AG04449 (cell line): ENCODE results near the gene CRYBB1.

Source experiments
- CTCF ChIA-PET: fragments of 350-600 bp; formaldehyde crosslinking; extraction: SDS; loops from one replicate; lab custom pipeline; 2021; ENCODE audit warnings: antibody characterized with exemption; lab: Yijun Ruan, JAX
- POLR2A ChIA-PET: fragments of 400-600, 350-600 bp; formaldehyde crosslinking; extraction: SDS; loops from one replicate; lab custom pipeline; 2020; ENCODE audit warnings: antibody characterized with exemption, inconsistent platforms; lab: Yijun Ruan, JAX
- DNase-seq: peaks from one replicate; pipeline ENCODE4 v3.0.0-alpha.2; 2010; ENCODE audit warnings: low read depth, low spot score
- H3K4me3 ChIP-seq: 2 replicates; pipeline ENCODE4 v1.5.1; 2011; ENCODE audit warnings: low read depth, mild to moderate bottlenecking, control low read depth, low read length
- TF ChIP-seq, protein P1 (sequence below): IDR thresholded peaks from one replicate; pipeline ENCODE4 v1.5.1; 2011; ENCODE audit warnings: mild to moderate bottlenecking, moderate library complexity, low read length, control low read depth, inconsistent platforms; ENCODE audit not compliant: insufficient read depth; ENCODE audit errors: missing control alignments

The CRYBB1 gene

DNA sequence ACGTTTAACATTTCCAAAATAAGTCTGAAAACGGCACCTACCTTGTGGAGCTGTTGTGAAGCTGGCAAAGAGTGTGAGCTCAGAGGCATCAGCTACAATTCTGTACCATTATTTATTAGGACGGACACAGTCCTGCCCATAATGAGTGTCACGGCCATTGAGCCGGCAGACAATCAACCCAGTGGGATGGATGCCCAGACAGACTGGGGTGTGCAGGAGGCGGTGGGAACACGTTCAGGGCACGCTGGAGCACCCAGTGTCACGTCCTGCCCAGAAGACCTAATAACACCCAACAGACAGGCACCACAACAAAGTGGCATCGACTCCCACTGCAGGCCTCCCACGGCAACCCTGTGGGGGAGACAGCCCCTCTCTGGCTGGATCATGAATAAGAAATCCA, 62.3 kb downstream of the CRYBB1 start:
- TF ChIP-seq, protein P1, sequence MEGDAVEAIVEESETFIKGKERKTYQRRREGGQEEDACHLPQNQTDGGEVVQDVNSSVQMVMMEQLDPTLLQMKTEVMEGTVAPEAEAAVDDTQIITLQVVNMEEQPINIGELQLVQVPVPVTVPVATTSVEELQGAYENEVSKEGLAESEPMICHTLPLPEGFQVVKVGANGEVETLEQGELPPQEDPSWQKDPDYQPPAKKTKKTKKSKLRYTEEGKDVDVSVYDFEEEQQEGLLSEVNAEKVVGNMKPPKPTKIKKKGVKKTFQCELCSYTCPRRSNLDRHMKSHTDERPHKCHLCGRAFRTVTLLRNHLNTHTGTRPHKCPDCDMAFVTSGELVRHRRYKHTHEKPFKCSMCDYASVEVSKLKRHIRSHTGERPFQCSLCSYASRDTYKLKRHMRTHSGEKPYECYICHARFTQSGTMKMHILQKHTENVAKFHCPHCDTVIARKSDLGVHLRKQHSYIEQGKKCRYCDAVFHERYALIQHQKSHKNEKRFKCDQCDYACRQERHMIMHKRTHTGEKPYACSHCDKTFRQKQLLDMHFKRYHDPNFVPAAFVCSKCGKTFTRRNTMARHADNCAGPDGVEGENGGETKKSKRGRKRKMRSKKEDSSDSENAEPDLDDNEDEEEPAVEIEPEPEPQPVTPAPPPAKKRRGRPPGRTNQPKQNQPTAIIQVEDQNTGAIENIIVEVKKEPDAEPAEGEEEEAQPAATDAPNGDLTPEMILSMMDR, result no peak
- ChIA-PET CTCF (interaction anchor here (1.0 to 1.1 kb wide), 2 partner anchors 10 to 37 kb away, joined by 3 read pairs; no protein-coding TSS in a partner anchor), POLR2A (no interaction called here)
- DNase-seq, result no peak
- no peak overlapping the region for H3K4me3 ChIP-seq

DNA sequence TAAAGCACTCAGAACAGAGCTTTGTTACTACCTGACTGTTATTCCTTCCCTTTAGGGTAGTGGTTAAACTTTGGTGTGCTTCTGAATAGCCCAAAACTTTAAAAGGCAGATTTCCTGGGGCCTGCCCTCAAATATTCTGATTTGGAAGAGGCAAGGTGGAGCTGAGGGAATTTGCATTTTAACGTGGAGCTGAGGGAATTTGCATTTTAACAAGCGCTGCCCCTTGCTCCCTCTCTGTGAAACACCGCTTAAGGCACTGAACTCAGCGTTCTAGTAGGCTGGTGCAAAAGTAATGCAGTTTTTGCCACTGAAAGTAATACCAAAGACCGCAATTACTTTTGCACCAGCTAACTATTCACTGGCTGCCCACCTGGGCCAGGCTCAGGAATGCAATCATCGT, 62.9 kb downstream of the CRYBB1 start:
- no peak for DNase-seq
- ChIA-PET CTCF (interaction anchor here (0.7 to 1.5 kb wide), 4 partner anchors 8 to 37 kb away, joined by 3 read pairs; no protein-coding TSS in a partner anchor), POLR2A (no interaction called here)
- no peak overlapping the region for H3K4me3 ChIP-seq
- TF ChIP-seq, protein P1, result no peak

DNA sequence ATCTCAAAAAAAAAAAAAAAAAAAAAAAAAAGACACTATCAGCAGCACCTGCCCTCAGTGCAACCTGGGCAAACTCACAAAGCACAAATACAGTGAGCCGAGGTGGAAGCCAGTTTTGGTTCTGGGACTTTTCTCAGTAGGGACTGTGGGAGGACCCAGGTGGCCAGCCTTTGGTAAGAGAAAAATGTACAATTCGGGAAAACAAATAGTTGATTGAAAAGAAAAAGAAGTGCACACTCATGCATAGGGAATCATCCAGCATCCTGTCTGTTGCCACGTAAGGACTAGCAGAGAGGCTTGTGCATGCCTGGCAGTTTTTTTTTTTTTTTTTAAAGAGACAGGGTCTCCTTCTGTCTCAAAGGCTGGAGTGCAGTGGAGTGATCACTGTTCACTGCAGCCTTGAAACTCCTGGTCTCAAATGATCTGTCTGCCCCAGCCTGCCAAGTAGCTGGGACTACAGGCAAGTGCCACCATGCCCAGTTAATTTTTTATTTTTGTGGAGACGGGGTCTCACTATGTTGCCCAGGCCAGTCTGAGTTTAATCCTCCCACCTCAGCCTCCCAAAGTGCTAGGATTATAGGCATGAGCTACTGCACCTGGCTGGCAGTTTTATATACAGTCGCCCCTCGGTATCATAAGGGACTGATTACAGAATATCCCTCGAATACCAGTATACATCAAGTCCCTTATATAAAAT, 64.6 kb downstream of the CRYBB1 start:
- ChIA-PET POLR2A (no interaction called here), CTCF (interaction anchor here (0.7 to 0.8 kb wide), 2 partner anchors 112 to 647 kb away, joined by 3 to 4 read pairs; no protein-coding TSS in a partner anchor)
- H3K4me3 ChIP-seq, result no peak overlapping the region; the same call in 1 of the 2 replicates
- peak; percentile 62 for DNase-seq
- TF ChIP-seq, protein P1, result no peak

DNA sequence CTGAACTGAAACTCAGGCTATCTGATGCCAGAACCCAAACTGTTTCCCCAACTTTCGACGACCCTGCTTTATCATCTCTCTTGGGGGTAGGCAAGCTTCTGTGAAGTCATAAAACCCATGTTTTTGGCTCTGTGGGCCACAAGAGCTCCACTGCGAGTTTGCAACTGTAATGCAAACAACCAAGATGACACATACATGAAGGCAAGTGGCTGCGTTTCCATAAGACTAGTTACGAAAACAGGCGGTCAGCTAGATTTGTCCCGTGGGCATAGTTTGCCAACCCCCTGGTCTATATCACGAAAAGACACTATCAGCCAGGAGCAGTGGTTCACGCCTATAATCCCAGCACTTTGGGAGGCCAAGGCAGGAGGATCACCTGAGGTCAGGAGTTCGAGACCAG, 65.4 kb downstream of the CRYBB1 start:
- no peak overlapping the region for H3K4me3 ChIP-seq
- CTCF ChIA-PET, result no interaction called here
- DNase-seq, result no peak
- TF ChIP-seq, protein P1, result no peak
- POLR2A ChIA-PET, result no interaction called here

DNA sequence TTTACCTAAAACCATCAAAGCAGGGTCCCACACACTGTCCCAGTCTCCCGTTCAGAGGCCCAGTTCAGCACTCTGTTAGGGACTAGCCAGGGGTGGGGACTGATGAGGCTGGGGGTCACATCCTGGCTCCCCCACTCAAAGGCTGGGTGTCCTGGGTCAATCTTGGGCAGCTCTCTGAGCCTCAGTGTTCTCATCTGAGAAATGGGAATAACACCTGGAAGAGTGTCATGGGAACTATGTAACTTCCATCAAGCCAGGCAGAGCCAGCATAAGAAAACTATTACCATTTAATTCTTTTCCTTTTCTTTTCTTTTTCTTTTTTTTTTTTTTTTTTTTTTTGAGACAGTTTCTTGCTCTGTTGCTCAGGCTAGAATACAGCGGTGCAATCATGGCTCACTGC, 66.3 kb downstream of the CRYBB1 start:
- TF ChIP-seq, protein P1, result no peak
- no peak overlapping the region for H3K4me3 ChIP-seq
- POLR2A ChIA-PET, result no interaction called here
- CTCF ChIA-PET, result interaction anchor here (0.8 to 2.0 kb wide), 4 partner anchors 13 to 154 kb away, joined by 3 to 13 read pairs (median 4); no protein-coding TSS in a partner anchor
- no peak for DNase-seq

DNA sequence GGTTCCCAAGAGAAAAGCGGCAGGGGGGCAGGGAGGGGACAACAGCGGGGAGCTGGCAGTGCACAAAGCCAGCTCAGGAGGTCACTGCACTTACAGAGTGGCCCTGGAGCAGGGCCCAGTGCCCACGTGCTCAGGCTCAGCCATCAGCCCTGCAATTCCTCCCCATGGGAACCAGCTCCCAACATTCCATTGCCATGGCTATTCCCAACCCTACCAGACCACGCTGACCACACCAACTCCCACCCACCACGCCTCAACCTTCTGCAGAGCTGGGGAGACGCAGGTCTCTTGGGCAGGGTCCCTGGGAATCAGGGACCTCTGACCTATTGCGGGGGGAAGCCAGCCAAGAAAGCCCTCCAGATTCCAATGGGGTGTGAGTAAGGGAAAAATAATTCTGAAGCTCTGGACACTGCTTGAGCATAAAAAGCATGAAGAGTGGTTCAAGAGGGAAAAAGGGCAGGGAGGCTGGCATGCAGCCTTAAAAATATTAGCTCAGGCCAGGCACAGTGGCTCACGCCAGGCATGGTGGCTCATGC, 67.3 kb downstream of the CRYBB1 start:
- ChIA-PET POLR2A (interaction anchor here (0.6 to 0.8 kb wide), 2 partner anchors 122 to 134 kb away, joined by 3 to 4 read pairs; no protein-coding TSS in a partner anchor), CTCF (interaction anchor here (0.8 to 2.0 kb wide), 5 partner anchors 12 to 153 kb away, joined by 3 to 13 read pairs (median 4); no protein-coding TSS in a partner anchor)
- DNase-seq, result peak; percentile 51
- TF ChIP-seq, protein P1, result no peak
- H3K4me3 ChIP-seq, result no peak overlapping the region
